COLO668 (cell line): Measurements from ENCODE around the gene WWOX.
A peak's percentile ranks its signal among the peaks of the same experiment; 100 is the strongest.

Experiments
- DNase-seq: peaks from one replicate; lab custom pipeline; 2025; ENCODE audit not compliant: unreplicated experiment; lab: John Stamatoyannopoulos, UW

The WWOX gene

GRCh38 chr16:79067600-79067999 lies 968.1 kb downstream of the WWOX start:
- DNase-seq, result peak; percentile 17

- no peak for DNase-seq
Measured at GRCh38 chr16:79069121-79069520, 969.7 kb downstream of the WWOX start.

GRCh38 chr16:79069633-79070032 lies 970.2 kb downstream of the WWOX start:
- no peak for DNase-seq

GRCh38 chr16:79071424-79071823 lies 972.0 kb downstream of the WWOX start:
- no peak for DNase-seq

- DNase-seq, result no peak
Measured at GRCh38 chr16:79072517-79072916, 973.1 kb downstream of the WWOX start.

GRCh38 chr16:79073566-79073965 lies 974.1 kb downstream of the WWOX start:
- DNase-seq, result no peak

- DNase-seq, result no peak
Measured at GRCh38 chr16:79074541-79074940, 975.1 kb downstream of the WWOX start.

GRCh38 chr16:79074951-79075350 lies 975.5 kb downstream of the WWOX start:
- DNase-seq, result no peak

GRCh38 chr16:79076047-79076767 lies 976.8 kb downstream of the WWOX start:
- no peak for DNase-seq

GRCh38 chr16:79077346-79077745 lies 977.9 kb downstream of the WWOX start:
- DNase-seq, result no peak

- DNase-seq, result no peak
Measured at GRCh38 chr16:79079656-79080420, 980.4 kb downstream of the WWOX start.

GRCh38 chr16:79081297-79082066 lies 982.0 kb downstream of the WWOX start:
- DNase-seq, result no peak

- DNase-seq, result no peak
Measured at GRCh38 chr16:79082970-79083369, 983.5 kb downstream of the WWOX start.

GRCh38 chr16:79083508-79084299 lies 984.2 kb downstream of the WWOX start:
- DNase-seq, result no peak

- no peak for DNase-seq
Measured at GRCh38 chr16:79088971-79089370, 989.5 kb downstream of the WWOX start.

- DNase-seq, result no peak
Measured at GRCh38 chr16:79089735-79090284, 990.4 kb downstream of the WWOX start.

GRCh38 chr16:79090966-79091365 lies 991.5 kb downstream of the WWOX start:
- DNase-seq, result no peak

- no peak for DNase-seq
Measured at GRCh38 chr16:79092846-79093245, 993.4 kb downstream of the WWOX start.

- no peak for DNase-seq
Measured at GRCh38 chr16:79093554-79093967, 994.1 kb downstream of the WWOX start.

- no peak for DNase-seq
Measured at GRCh38 chr16:79096246-79096645, 996.8 kb downstream of the WWOX start.

- DNase-seq, result no peak
Measured at GRCh38 chr16:79097166-79097565, 997.7 kb downstream of the WWOX start.
